HepG2 (cell line): ENCODE measurements around the gene TCF12.

Source experiments
- GFI1 ChIP-seq: sonication (generic); formaldehyde crosslinking; IDR thresholded peaks from 2 replicates; pipeline ENCODE4 v1.5.0; 2020; ENCODE audit warnings: missing genetic modification reagents, mild to moderate bottlenecking, borderline replicate concordance
- ZNF552 ChIP-seq: sonication (generic); formaldehyde crosslinking; IDR thresholded peaks from 2 replicates; pipeline ENCODE4 v1.9.0; 2022; ENCODE audit warnings: missing genetic modification reagents, mild to moderate bottlenecking, borderline replicate concordance

DNA sequence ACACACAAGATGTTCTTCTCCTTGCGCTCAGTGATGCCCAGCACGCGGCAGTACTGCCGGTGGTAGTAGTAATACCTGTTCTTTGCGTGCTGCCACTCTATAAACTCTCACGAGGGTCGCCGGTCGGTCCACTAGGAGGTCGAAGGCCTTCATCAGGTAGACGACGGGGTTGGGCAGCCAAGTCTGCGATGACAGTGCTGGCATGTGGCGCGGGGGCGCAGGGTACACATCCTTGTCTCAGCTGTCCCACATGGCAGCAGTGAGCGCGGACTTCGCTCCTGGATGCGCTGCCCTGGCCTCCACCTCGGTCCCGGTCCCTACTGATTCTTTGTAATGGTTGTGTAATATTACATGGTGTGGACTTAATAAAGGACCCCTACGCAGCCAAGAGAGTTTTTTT lies 407.8 kb downstream of the TCF12 start:
- TF ChIP-seq ZNF552: no peak
- TF ChIP-seq GFI1 (CRISPR knock-in tag): no peak
